ENCODE measurements around the gene GRID2. TPM values are rescaled to one million over a fixed set of nuclear protein-coding genes. Genes with fewer than 3 reads are reported as not detected.

GRID2 gene
- total RNA-seq, 4 donors from 2014 or later, result not detected

DNA sequence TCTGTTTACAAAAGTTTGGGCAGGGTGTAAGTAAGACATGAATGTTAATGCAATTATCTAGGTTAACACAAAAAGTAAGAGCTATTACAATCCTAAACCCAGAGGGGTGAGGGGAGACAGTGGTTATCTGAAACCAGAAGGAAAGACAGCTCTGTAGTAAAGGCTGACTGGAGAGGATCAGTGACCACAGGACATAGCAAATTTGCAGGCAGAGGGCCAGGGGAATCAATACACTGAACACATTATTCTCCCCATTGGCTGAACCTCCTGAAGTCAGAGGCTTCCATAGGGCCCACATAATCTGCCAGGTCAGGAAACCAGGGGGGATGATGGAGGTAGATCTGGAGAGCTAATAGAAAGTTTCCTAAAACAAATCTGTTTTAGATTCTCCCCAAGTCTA is 835.4 kb downstream of the GRID2 start:
- TF ChIP-seq, protein P1, sequence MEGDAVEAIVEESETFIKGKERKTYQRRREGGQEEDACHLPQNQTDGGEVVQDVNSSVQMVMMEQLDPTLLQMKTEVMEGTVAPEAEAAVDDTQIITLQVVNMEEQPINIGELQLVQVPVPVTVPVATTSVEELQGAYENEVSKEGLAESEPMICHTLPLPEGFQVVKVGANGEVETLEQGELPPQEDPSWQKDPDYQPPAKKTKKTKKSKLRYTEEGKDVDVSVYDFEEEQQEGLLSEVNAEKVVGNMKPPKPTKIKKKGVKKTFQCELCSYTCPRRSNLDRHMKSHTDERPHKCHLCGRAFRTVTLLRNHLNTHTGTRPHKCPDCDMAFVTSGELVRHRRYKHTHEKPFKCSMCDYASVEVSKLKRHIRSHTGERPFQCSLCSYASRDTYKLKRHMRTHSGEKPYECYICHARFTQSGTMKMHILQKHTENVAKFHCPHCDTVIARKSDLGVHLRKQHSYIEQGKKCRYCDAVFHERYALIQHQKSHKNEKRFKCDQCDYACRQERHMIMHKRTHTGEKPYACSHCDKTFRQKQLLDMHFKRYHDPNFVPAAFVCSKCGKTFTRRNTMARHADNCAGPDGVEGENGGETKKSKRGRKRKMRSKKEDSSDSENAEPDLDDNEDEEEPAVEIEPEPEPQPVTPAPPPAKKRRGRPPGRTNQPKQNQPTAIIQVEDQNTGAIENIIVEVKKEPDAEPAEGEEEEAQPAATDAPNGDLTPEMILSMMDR (IDR thresholded peaks at IDR 0.05; ENCODE audit: low read depth), result no peak

DNA sequence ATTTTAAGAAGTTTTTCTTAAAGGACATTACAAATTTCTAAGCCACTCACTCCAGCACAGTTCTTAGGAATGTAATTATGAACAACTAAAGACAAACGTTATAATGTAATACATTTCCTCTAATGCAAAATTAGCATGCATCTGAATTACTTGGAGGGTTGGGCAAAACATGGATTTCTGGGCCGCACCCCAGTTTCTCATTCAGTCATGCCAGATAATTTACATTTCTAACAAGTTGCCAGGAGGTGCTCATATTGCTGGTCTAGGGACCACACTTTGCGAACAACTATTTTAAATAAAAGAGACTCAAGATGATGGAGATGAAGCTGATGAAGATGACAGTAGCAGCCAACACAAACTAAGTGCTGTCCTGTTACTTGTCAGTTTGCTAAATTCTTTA is 840.1 kb downstream of the GRID2 start:
- TF ChIP-seq, protein P1 (IDR thresholded peaks at IDR 0.05; ENCODE audit: low read depth), result no peak

DNA sequence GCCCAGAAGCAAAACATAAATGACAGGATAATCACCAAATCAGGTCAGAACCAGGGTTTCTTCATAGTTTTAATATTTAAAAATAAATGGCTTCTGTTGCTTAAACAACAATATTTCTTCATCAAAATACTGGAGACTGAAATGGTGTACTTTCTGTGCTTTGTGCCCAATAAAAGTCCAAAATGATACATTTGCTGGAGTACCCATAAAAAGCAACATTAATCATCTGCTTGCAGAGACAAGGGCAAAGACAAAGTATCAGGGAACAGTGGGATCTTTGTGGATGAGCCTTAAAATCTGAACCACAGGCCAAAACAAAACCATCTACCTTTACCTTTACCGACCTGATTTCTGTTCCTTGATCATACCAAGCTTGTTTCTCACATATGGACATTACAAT is 840.9 kb downstream of the GRID2 start:
- TF ChIP-seq, protein P1 (IDR thresholded peaks at IDR 0.05; ENCODE audit: low read depth), result no peak

DNA sequence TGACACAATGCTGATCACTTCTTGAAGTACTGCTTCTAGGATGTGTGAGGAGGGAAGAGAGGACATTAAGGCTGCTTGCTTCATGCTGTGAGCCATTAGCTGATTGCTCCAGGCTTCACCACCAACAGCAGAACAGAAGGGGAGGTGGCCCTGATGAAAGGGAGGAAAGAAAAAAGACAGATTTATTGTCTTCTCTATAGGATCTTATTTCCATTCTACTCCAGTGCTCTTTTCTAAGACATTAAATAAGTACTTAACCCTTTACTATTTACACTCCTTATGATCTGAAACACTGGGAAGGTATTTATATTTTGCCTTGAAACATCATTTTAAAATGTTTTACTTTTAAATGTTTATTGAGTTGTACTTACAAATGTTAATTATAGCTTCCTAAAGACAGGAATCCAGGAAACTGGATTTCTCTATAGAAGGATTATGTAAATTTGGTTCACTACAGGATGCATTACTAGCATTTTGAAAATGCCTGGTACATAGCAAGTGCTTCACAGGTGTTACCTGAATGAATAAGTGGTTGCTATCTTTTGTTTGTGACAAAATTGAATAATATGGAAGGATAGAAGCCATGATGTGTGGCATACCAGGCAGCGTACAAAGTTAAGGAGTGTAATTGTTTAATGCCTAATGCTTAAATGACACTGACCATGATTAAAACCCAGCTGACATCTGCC is 843.9 kb downstream of the GRID2 start:
- TF ChIP-seq, protein P1 (IDR thresholded peaks at IDR 0.05; ENCODE audit: low read depth), result no peak

DNA sequence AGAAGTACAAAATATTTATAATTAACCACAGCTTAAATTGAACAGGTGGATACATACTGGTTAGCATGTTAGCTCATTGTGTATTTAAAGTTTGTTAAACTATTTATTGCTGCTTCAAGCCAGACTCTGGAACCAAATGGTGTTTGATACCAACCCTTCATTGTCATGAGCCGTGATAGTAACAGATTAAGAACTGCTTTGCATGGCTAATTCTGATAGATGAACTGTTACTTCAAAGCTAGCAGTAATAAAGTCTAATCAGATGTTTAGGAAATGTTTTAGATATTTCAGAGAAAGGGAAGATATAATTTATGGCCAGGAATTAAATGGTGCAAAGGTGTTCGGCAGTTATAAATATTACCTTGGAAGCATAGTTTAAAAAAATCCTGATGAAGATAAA is 848.7 kb downstream of the GRID2 start:
- TF ChIP-seq, protein P1 (IDR thresholded peaks at IDR 0.05; ENCODE audit: low read depth), result no peak

DNA sequence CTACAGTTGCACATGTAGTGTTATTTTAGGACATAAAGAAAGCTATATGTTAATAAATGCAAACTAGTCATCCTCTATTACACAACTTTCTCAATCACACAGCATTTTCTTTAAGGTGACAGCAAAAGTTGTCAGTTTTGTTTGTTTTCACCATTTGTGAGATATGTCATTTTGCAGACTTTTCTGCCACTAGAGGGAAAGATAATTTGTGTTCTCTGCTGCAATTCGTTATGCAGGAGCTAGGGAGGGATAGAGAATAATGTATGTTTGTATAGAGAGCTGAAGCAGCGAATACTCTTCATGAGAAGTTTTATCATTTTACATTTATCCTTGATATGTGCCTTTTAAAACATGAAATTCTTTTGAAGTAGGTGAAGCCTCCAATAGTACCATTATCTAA is 854.2 kb downstream of the GRID2 start:
- TF ChIP-seq, protein P1 (IDR thresholded peaks at IDR 0.05; ENCODE audit: low read depth), result no peak

DNA sequence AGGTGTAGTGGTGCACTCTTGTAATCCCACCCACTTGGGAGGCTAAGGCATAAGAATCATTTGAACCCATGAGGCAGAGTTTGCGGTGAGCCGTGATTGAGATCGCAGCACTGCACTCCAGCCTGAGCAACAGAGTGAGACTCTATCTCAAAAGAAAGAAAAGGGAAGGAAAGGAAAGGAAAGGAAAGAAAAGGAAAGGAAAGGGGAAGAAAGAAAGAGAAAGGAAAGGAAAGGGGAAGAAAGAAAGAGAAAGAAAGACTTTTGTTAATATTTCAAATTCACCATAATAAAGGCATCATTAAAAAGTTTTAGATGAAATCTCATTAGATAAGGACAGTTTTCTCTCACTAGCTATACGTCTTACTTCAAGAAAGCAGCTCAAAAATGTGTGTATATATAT is 864.3 kb downstream of the GRID2 start:
- TF ChIP-seq, protein P1 (IDR thresholded peaks at IDR 0.05; ENCODE audit: low read depth), result no peak
